ENCODE data around the gene CLTRN. TPM values are rescaled to one million over a fixed set of nuclear protein-coding genes. Genes with fewer than 3 reads are reported as not detected.
"Not testable (repeated sequence)": the region's sequence is repeated elsewhere in the genome, so short reads cannot be mapped to it uniquely, and the experiment has no call there.

CLTRN gene
- total and polyA plus RNA-seq, 2 donors from 2014 or later, result 30.7 to 129 TPM

DNA sequence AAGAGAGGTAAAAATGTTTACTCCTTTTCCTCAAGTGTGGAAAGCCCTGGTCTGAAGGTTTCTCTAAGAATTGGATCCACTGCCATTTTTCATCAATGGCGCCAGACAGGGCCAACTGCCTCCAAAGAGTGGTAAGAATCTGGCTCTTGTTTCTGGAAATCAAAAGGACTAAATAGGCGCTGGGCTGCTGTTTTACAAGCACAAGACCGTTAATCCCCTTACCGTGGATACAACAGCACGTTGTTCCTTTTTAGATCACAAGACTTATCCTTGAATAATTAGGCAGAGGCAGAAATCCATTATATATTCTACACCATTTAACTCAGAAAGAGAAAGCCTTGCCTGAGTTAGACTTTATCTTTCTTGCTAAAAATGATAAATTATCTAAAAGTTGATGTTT lies 10.6 kb downstream of the CLTRN start:
- DNase-seq (no peak), FAIRE-seq (no peak)
- no peak overlapping the region for H3K9ac ChIP-seq (ENCODE audit: low read length in 3 of 3)
- no peak overlapping the region for H3K4me3 ChIP-seq (ENCODE audit: low read length in 3 of 3)
- no peaks in the 10 kb centered on the region for H3K9me3 ChIP-seq (ENCODE audit: control insufficient read depth in 2 of 3, insufficient read depth in 1 of 3, low read length in 3 of 3)
- intact Hi-C loops (cut with DNase I), result no loop called here
- H3K36me3 ChIP-seq (ENCODE audit: control insufficient read depth in 2 of 3, insufficient read depth in 3 of 3, low read length in 3 of 3), result no peaks in the 10 kb centered on the region
- TF ChIP-seq, protein P1, sequence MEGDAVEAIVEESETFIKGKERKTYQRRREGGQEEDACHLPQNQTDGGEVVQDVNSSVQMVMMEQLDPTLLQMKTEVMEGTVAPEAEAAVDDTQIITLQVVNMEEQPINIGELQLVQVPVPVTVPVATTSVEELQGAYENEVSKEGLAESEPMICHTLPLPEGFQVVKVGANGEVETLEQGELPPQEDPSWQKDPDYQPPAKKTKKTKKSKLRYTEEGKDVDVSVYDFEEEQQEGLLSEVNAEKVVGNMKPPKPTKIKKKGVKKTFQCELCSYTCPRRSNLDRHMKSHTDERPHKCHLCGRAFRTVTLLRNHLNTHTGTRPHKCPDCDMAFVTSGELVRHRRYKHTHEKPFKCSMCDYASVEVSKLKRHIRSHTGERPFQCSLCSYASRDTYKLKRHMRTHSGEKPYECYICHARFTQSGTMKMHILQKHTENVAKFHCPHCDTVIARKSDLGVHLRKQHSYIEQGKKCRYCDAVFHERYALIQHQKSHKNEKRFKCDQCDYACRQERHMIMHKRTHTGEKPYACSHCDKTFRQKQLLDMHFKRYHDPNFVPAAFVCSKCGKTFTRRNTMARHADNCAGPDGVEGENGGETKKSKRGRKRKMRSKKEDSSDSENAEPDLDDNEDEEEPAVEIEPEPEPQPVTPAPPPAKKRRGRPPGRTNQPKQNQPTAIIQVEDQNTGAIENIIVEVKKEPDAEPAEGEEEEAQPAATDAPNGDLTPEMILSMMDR (IDR thresholded peaks at IDR 0.05; ENCODE audit: borderline replicate concordance, extremely low read depth, insufficient read depth), result no peak
- H3K27me3 ChIP-seq (ENCODE audit: control insufficient read depth, insufficient read depth, low read length), result peaks cover 20% of the 10 kb centered on the region
- no peak overlapping the region for H3K27ac ChIP-seq (ENCODE audit: low read depth in 2 of 2, low read length in 2 of 2)
- no peaks in the 10 kb centered on the region for H3K4me1 ChIP-seq (ENCODE audit: control insufficient read depth in 2 of 3, insufficient read depth in 2 of 3, low read depth in 1 of 3, low read length in 3 of 3)

DNA sequence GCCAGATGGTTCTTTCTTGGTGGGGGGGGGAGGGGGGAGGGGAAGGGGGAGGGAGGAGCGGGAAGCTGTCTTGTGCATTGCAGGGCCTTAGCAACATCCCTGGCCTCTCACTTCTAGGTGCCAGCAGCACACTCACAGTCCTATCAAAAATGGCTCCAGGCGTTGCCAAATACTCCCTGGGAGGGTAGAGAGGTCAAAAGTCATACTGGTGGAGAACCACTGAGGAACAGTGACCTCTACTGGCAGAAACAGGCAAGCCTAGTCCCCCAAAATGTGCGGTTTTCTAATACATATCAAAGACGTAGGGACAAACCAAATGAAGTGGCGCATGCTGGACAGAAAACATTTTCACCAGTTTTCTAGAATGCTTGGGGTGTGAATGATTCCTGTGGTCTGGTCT lies 17.1 kb downstream of the CLTRN start:
- H3K27ac ChIP-seq (ENCODE audit: low read depth in 2 of 2, low read length in 2 of 2); H3K36me3 ChIP-seq (ENCODE audit: control insufficient read depth in 2 of 3, insufficient read depth in 3 of 3, low read length in 3 of 3); intact Hi-C loops (cut with DNase I); DNase-seq; H3K4me1 ChIP-seq (ENCODE audit: control insufficient read depth in 2 of 3, insufficient read depth in 2 of 3, low read depth in 1 of 3, low read length in 3 of 3); H3K9me3 ChIP-seq (ENCODE audit: control insufficient read depth in 2 of 3, insufficient read depth in 1 of 3, low read length in 3 of 3); H3K9ac ChIP-seq (ENCODE audit: low read length in 3 of 3); H3K4me3 ChIP-seq (ENCODE audit: low read length in 3 of 3): not testable (repeated sequence)
- FAIRE-seq, result peak; percentile 23
- peaks cover 14% of the 10 kb centered on the region for H3K27me3 ChIP-seq (ENCODE audit: control insufficient read depth, insufficient read depth, low read length)

DNA sequence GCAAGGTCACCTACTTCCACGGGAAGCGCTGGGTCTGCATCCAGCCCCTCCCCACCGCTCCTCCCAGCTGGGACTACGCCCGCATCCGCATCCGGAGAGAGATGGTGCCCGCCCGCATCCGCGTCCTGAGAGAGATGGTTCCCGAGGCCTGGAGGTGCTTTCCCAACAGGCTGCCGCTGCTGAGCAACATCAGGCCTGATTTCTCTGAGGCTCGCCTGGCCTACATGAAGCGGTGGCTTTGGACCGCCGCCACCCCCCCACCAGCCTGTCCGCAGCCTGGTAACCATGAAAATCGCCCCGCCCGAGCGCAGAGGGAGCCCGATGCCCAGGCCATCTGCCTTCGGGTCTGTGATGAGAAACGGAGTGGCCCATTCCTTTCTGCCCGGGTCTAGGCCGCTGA lies 18.1 kb downstream of the CLTRN start:
- intact Hi-C loops (cut with DNase I), result no loop called here
- Histone ChIP-seq H3K9ac (ENCODE audit: low read length in 3 of 3) (no peak overlapping the region), H3K27ac (ENCODE audit: low read depth in 2 of 2, low read length in 2 of 2) (no peak overlapping the region), H3K9me3 (ENCODE audit: control insufficient read depth in 2 of 3, insufficient read depth in 1 of 3, low read length in 3 of 3) (no peaks in the 10 kb centered on the region), H3K4me1 (ENCODE audit: control insufficient read depth in 2 of 3, insufficient read depth in 2 of 3, low read depth in 1 of 3, low read length in 3 of 3) (no peaks in the 10 kb centered on the region), H3K4me3 (ENCODE audit: low read length in 3 of 3) (no peak overlapping the region), H3K27me3 (ENCODE audit: control insufficient read depth, insufficient read depth, low read length) (peaks cover 15% of the 10 kb centered on the region), H3K36me3 (ENCODE audit: control insufficient read depth in 2 of 3, insufficient read depth in 3 of 3, low read length in 3 of 3) (no peaks in the 10 kb centered on the region)
- DNase-seq, result peak in 1 of 5 donors; percentile 68
- no peak for FAIRE-seq
- TF ChIP-seq, protein P1 (IDR thresholded peaks at IDR 0.05; ENCODE audit: borderline replicate concordance, extremely low read depth, insufficient read depth), result no peak

GRCh38 chrX:15646031-15646430 lies 18.6 kb downstream of the CLTRN start:
- Histone ChIP-seq H3K9me3 (ENCODE audit: control insufficient read depth in 2 of 3, insufficient read depth in 1 of 3, low read length in 3 of 3) (no peaks in the 10 kb centered on the region), H3K36me3 (ENCODE audit: control insufficient read depth in 2 of 3, insufficient read depth in 3 of 3, low read length in 3 of 3) (no peaks in the 10 kb centered on the region), H3K27me3 (ENCODE audit: control insufficient read depth, insufficient read depth, low read length) (peaks cover 15% of the 10 kb centered on the region), H3K9ac (ENCODE audit: low read length in 3 of 3) (no peak overlapping the region), H3K4me3 (ENCODE audit: low read length in 3 of 3) (no peak overlapping the region), H3K27ac (ENCODE audit: low read depth in 2 of 2, low read length in 2 of 2) (no peak overlapping the region), H3K4me1 (ENCODE audit: control insufficient read depth in 2 of 3, insufficient read depth in 2 of 3, low read depth in 1 of 3, low read length in 3 of 3) (no peaks in the 10 kb centered on the region)
- FAIRE-seq (no peak), DNase-seq (no peak)
- intact Hi-C loops (cut with DNase I), result no loop called here
- TF ChIP-seq, protein P1 (IDR thresholded peaks at IDR 0.05; ENCODE audit: borderline replicate concordance, extremely low read depth, insufficient read depth), result no peak

Measured in kidney (tissue), 14 donors.